CD4-positive, CD25-positive, alpha-beta regulatory T cell (primary cell): ENCODE data around the gene DHRS12. TPM values are rescaled to one million over a fixed set of nuclear protein-coding genes. Genes with fewer than 3 reads are reported as not detected.
"Not testable (repeated sequence)": the region's sequence is repeated elsewhere in the genome, so short reads cannot be mapped to it uniquely, and the experiment has no call there.

ENCODE experiments used
- ATAC-seq, 2 donors: fragments of 150-1000 bp; cut with Tn5 transposase; one replicate each; pipeline ENCODE4 v1.10.0; 2021; ENCODE audit warnings: low read depth in 2 of 2, moderate number of reproducible peaks in 2 of 2, moderate library complexity in 1 of 2
- DNase-seq, 3 donors: peaks; one replicate each; pipeline versions ENCODE4 v3.0.0 to v3.0.0-alpha.2; 2012 to 2022; ENCODE audit warnings: mixed read lengths in 1 of 3
- H3K27ac ChIP-seq: one replicate; pipeline ENCODE4 v1.7.0; 2013; ENCODE audit warnings: mild to moderate bottlenecking, low read length; ENCODE audit not compliant: insufficient read depth, poor library complexity, severe bottlenecking
- H3K27me3 ChIP-seq: one replicate; pipeline ENCODE4 v1.7.0; 2013; ENCODE audit warnings: low read length; ENCODE audit not compliant: control insufficient read depth, insufficient read depth
- H3K36me3 ChIP-seq: one replicate; pipeline ENCODE4 v1.7.0; 2013; ENCODE audit warnings: mild to moderate bottlenecking, low read length, moderate library complexity; ENCODE audit not compliant: control insufficient read depth, insufficient read depth
- H3K4me1 ChIP-seq: 2 replicates; pipeline ENCODE4 v1.7.0; 2013; ENCODE audit warnings: mild to moderate bottlenecking, low read length; ENCODE audit not compliant: insufficient read depth, control insufficient read depth, poor library complexity, severe bottlenecking
- H3K4me3 ChIP-seq: one replicate; pipeline ENCODE4 v1.7.0; 2013; ENCODE audit warnings: low read depth, mild to moderate bottlenecking, low read length, moderate library complexity
- H3K9me3 ChIP-seq, 2 experiments: 1 replicate in 1 of 2; 2 replicates in 1 of 2; pipeline ENCODE4 v1.7.0; 2013; ENCODE audit warnings: low read length in 2 of 2, mild to moderate bottlenecking in 1 of 2, moderate library complexity in 1 of 2; ENCODE audit not compliant: control insufficient read depth in 2 of 2
- H3K27ac Mint-ChIP-seq, 3 donors: one replicate each; pipeline ENCODE4 v1.8.0; 2020 to 2022; ENCODE audit warnings: mild to moderate bottlenecking in 3 of 3, mixed read lengths in 3 of 3, moderate library complexity in 2 of 3
- H3K27me3 Mint-ChIP-seq: one replicate; pipeline ENCODE4 v1.8.0; 2022; ENCODE audit warnings: mild to moderate bottlenecking, mixed read lengths
- H3K36me3 Mint-ChIP-seq: one replicate; pipeline ENCODE4 v1.8.0; 2020; ENCODE audit warnings: mixed read lengths
- H3K4me1 Mint-ChIP-seq, 4 donors: one replicate each; pipeline ENCODE4 v1.8.0; 2020 to 2022; ENCODE audit warnings: mixed read lengths in 4 of 4, mild to moderate bottlenecking in 1 of 4
- H3K4me3 Mint-ChIP-seq, 4 donors: one replicate each; pipeline ENCODE4 v1.8.0; 2020 to 2022; ENCODE audit warnings: mild to moderate bottlenecking in 4 of 4, mixed read lengths in 4 of 4, moderate library complexity in 3 of 4
- H3K9me3 Mint-ChIP-seq, 7 donors: one replicate each; pipeline ENCODE4 v1.8.0; 2020 to 2022; ENCODE audit warnings: mixed read lengths in 7 of 7, mild to moderate bottlenecking in 3 of 7, moderate library complexity in 2 of 7
- polyA plus RNA-seq, 4 donors: library from polyadenylated mRNA; unstranded; fragments of 300-500 nt; fragmentation: Illumina TruSeq; gene quantifications; one replicate each; pipeline ENCODE4 v1.2.3, GENCODE V29; 2021
- total RNA-seq: library from RNA; stranded (reverse); gene quantifications from one replicate; pipeline ENCODE4 v1.2.3, GENCODE V29; 2022

The DHRS12 gene
- total and polyA plus RNA-seq, 5 donors from 2014 or later: 25.9 to 42.9 (median 32.1) TPM

- Mint-ChIP-seq H3K4me3 (peak overlapping the region; percentile 87 to 96 (median 92)), H3K4me1 (peaks cover 22 to 94% (median 54%) of the 10 kb centered on the region in 4 donors), H3K27me3 (no peaks in the 10 kb centered on the region), H3K36me3 (peaks cover 5% of the 10 kb centered on the region), H3K9me3 (no peaks in the 10 kb centered on the region), H3K27ac (peak overlapping the region; percentile 97 to 100 (median 98))
- no peaks in the 10 kb centered on the region for H3K9me3 ChIP-seq
- H3K4me1 ChIP-seq: peaks cover 77% of the 10 kb centered on the region
- DNase-seq (no peak), ATAC-seq (no peak)
- no peaks in the 10 kb centered on the region for H3K36me3 ChIP-seq
- peak overlapping the region; percentile 97 for H3K4me3 ChIP-seq
- H3K27me3 ChIP-seq: no peaks in the 10 kb centered on the region
- H3K27ac ChIP-seq: peak overlapping the region; percentile 84
These were observed 21.8 kb upstream of the DHRS12 start for GRCh38 chr13:51825681-51826254.

DNA sequence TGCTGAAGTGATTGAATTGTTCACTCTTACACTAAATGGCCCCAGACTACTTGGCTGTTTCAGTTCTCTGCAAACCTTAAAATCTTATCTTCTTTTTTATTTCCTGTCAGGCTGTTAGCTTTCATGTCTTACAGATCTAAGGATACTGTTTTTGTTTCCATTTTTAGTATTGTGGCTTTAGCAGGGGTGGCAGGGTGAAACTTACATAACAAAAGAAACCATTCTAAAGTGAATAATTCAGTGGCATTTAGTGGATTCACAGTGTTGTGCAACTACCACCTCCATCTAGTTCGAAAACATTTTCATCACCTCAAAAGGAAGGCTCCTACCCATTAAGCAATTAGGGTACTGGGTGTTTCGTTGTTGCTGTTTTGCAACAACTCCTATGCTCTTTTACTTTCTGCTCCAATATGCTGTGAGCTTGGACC is 21.2 kb upstream of the DHRS12 start:
- Mint-ChIP-seq H3K9me3 (no peaks in the 10 kb centered on the region), H3K27me3 (no peaks in the 10 kb centered on the region), H3K27ac (peak overlapping the region; percentile 97 to 100 (median 98)), H3K4me1 (peaks cover 25 to 94% (median 58%) of the 10 kb centered on the region in 4 donors), H3K4me3 (peak overlapping the region; percentile 87 to 96 (median 92)), H3K36me3 (peaks cover 5% of the 10 kb centered on the region)
- peaks cover 82% of the 10 kb centered on the region for H3K4me1 ChIP-seq
- H3K27ac ChIP-seq: peak overlapping the region; percentile 84
- ATAC-seq: peak; percentile 67 to 72
- no peaks in the 10 kb centered on the region for H3K27me3 ChIP-seq
- H3K4me3 ChIP-seq: peak overlapping the region; percentile 97
- DNase-seq: peak in 2 of 3 donors; percentile 81 to 88
- H3K36me3 ChIP-seq: no peaks in the 10 kb centered on the region
- H3K9me3 ChIP-seq: no peaks in the 10 kb centered on the region

DNA sequence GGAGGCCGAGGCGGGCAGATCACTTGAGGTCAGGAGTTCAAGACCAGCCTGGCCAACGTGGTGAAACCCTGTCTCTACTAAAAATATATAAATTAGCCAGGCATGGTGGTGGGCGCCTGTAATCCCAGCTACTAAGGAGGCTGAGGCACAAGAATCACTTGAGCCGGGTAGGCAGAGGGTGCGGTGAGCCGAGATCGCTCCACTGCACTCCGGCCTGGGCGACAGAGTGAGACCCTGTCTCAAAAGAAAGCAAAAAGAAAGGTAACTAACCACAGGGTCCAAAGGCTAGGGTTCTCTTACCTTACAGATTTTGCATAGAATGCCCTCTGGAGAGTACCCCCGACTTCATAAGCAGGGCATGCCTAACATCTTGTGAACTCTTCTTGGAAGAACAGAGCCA is 20.7 kb upstream of the DHRS12 start:
- H3K9me3 Mint-ChIP-seq, H3K27me3 ChIP-seq, ATAC-seq, H3K36me3 Mint-ChIP-seq, H3K27me3 Mint-ChIP-seq, H3K36me3 ChIP-seq, DNase-seq, H3K9me3 ChIP-seq: not testable (repeated sequence)
- Mint-ChIP-seq H3K4me1 (peaks cover 28 to 94% (median 59%) of the 10 kb centered on the region in 4 donors), H3K4me3 (peak overlapping the region; percentile 87 to 96 (median 92)), H3K27ac (peak overlapping the region; percentile 97 to 100 (median 98))
- H3K27ac ChIP-seq: peak overlapping the region; percentile 84
- peaks cover 87% of the 10 kb centered on the region for H3K4me1 ChIP-seq
- peak overlapping the region; percentile 97 for H3K4me3 ChIP-seq

DNA sequence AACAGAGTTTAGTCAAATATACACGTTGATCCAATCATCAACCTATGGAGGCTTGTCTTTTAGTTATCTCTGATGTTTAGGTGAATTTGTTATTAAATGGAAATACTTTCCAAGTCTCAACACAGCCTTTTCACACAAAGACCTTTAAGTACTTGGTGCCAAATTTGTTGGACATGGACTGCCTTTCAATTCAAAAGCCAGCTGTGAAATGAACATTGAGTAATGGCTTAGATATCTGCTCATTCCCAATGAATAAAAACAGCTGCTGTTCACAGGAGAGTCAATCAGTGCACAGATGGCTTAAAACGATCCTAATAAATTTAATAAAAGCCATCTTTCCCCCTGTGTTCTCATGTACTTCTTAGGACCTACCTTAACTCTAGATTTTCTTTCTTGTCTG is 19.9 kb upstream of the DHRS12 start:
- no peak for DNase-seq
- Histone ChIP-seq H3K27ac (peak overlapping the region; percentile 84), H3K27me3 (no peaks in the 10 kb centered on the region), H3K4me3 (peak overlapping the region; percentile 97), H3K4me1 (peaks cover 95% of the 10 kb centered on the region), H3K9me3 (no peaks in the 10 kb centered on the region), H3K36me3 (no peaks in the 10 kb centered on the region)
- H3K4me3 Mint-ChIP-seq: peak overlapping the region; percentile 87 to 96 (median 92)
- no peak for ATAC-seq
- peak overlapping the region; percentile 97 to 100 (median 98) for H3K27ac Mint-ChIP-seq
- peaks cover 7% of the 10 kb centered on the region for H3K36me3 Mint-ChIP-seq
- no peaks in the 10 kb centered on the region for H3K9me3 Mint-ChIP-seq
- no peaks in the 10 kb centered on the region for H3K27me3 Mint-ChIP-seq
- H3K4me1 Mint-ChIP-seq: peaks cover 28 to 95% (median 66%) of the 10 kb centered on the region in 4 donors

DNA sequence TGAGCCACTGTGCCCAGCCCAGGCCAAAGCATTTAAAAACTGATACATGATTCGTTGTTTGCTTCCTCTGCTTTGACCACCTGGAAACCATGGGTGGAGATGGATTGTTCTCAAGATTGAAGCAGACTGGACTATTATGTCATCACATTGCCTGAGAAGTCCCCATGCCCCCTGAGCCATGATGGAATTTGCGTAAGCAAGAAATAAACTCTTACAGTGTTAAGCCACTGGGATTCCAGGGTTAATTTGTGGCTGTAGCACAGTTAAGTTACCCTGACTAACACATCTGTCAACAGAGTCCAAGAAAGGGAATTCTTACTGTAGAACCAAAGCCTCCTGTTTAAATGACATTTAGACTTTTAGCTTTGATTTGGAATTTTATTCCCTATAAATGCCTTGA is 19.4 kb upstream of the DHRS12 start:
- Mint-ChIP-seq H3K27ac (peak overlapping the region; percentile 97 to 100 (median 98)), H3K9me3 (no peaks in the 10 kb centered on the region), H3K4me3 (peak overlapping the region; percentile 87 to 96 (median 92)), H3K36me3 (peaks cover 9% of the 10 kb centered on the region), H3K4me1 (peaks cover 28 to 96% (median 70%) of the 10 kb centered on the region in 4 donors), H3K27me3 (no peaks in the 10 kb centered on the region)
- H3K27ac ChIP-seq: peak overlapping the region; percentile 84
- peak overlapping the region; percentile 97 for H3K4me3 ChIP-seq
- H3K36me3 ChIP-seq: no peaks in the 10 kb centered on the region
- DNase-seq (no peak), ATAC-seq (no peak)
- H3K9me3 ChIP-seq: no peaks in the 10 kb centered on the region
- H3K4me1 ChIP-seq: peaks cover 95% of the 10 kb centered on the region
- no peaks in the 10 kb centered on the region for H3K27me3 ChIP-seq

GRCh38 chr13:51822106-51822815 is 18.3 kb upstream of the DHRS12 start:
- DNase-seq: peak in 1 of 3 donors; percentile 31
- H3K4me3 Mint-ChIP-seq: peak overlapping the region; percentile 87 to 96 (median 92)
- H3K4me3 ChIP-seq: peak overlapping the region; percentile 97
- H3K27me3 Mint-ChIP-seq: no peaks in the 10 kb centered on the region
- H3K4me1 ChIP-seq: peaks cover 92% of the 10 kb centered on the region
- peaks cover 16% of the 10 kb centered on the region for H3K36me3 Mint-ChIP-seq
- peaks cover 24 to 95% (median 73%) of the 10 kb centered on the region in 4 donors for H3K4me1 Mint-ChIP-seq
- ATAC-seq: peak in 1 of 2 donors; percentile 17
- H3K27ac ChIP-seq: peak overlapping the region; percentile 84
- no peaks in the 10 kb centered on the region for H3K27me3 ChIP-seq
- no peaks in the 10 kb centered on the region for H3K9me3 ChIP-seq
- peak overlapping the region; percentile 97 to 100 (median 98) for H3K27ac Mint-ChIP-seq
- H3K9me3 Mint-ChIP-seq: no peaks in the 10 kb centered on the region
- H3K36me3 ChIP-seq: no peaks in the 10 kb centered on the region

GRCh38 chr13:51821606-51822005 is 17.6 kb upstream of the DHRS12 start:
- Histone ChIP-seq H3K27me3 (no peaks in the 10 kb centered on the region), H3K4me3 (peak overlapping the region; percentile 97), H3K4me1 (peaks cover 85% of the 10 kb centered on the region), H3K36me3 (peaks cover under 1% of the 10 kb centered on the region), H3K9me3 (no peaks in the 10 kb centered on the region), H3K27ac (peak overlapping the region; percentile 84)
- H3K27me3 Mint-ChIP-seq: no peaks in the 10 kb centered on the region
- H3K27ac Mint-ChIP-seq: peak overlapping the region; percentile 97 to 100 (median 98)
- peak; percentile 32 to 47 for ATAC-seq
- peaks cover 18 to 95% (median 72%) of the 10 kb centered on the region in 4 donors for H3K4me1 Mint-ChIP-seq
- peaks cover 21% of the 10 kb centered on the region for H3K36me3 Mint-ChIP-seq
- H3K9me3 Mint-ChIP-seq: no peaks in the 10 kb centered on the region
- peak overlapping the region; percentile 87 to 96 (median 92) for H3K4me3 Mint-ChIP-seq
- peak in 2 of 3 donors; percentile 49 to 61 for DNase-seq
